NT2/D1 (cell line): ENCODE measurements around the gene DDX51.

ENCODE experiments used
- DNase-seq: peaks from one replicate; pipeline ENCODE4 v3.0.0-alpha.2; 2011; ENCODE audit warnings: low read depth, low spot score
- H3K27me3 ChIP-seq: 2 replicates; pipeline ENCODE4 v1.6.0; 2011; ENCODE audit warnings: mild to moderate bottlenecking; ENCODE audit not compliant: insufficient read length, insufficient read depth
- H3K36me3 ChIP-seq: 2 replicates; pipeline ENCODE4 v1.6.1; 2011; ENCODE audit warnings: mild to moderate bottlenecking, low read length, mixed read lengths; ENCODE audit not compliant: insufficient read depth, insufficient read length
- H3K4me1 ChIP-seq: 2 replicates; pipeline ENCODE4 v1.5.1; 2011; ENCODE audit not compliant: insufficient read depth, insufficient read length
- H3K4me3 ChIP-seq: 2 replicates; pipeline ENCODE4 v1.5.1; 2011; ENCODE audit warnings: low read depth; ENCODE audit not compliant: insufficient read length
- H3K9ac ChIP-seq: 2 replicates; pipeline ENCODE4 v1.6.0; 2011; ENCODE audit warnings: low read depth; ENCODE audit not compliant: insufficient read length
- H3K9me3 ChIP-seq: 2 replicates; pipeline ENCODE4 v1.5.1; 2011; ENCODE audit warnings: mild to moderate bottlenecking, low read length; ENCODE audit not compliant: insufficient read depth
- SUZ12 ChIP-seq: IDR thresholded peaks from 2 replicates; pipeline ENCODE4 v1.6.1; 2011; ENCODE audit not compliant: insufficient read length, insufficient read depth; ENCODE audit errors: extremely low read depth
- YY1 ChIP-seq: IDR thresholded peaks from 2 replicates; pipeline ENCODE4 v1.6.1; 2011; ENCODE audit not compliant: insufficient read length, insufficient read depth
- ZNF274 ChIP-seq: IDR thresholded peaks from 2 replicates; pipeline ENCODE4 v1.6.1; 2011; ENCODE audit warnings: mild to moderate bottlenecking, low read depth, low read length

Gene DDX51

DNA sequence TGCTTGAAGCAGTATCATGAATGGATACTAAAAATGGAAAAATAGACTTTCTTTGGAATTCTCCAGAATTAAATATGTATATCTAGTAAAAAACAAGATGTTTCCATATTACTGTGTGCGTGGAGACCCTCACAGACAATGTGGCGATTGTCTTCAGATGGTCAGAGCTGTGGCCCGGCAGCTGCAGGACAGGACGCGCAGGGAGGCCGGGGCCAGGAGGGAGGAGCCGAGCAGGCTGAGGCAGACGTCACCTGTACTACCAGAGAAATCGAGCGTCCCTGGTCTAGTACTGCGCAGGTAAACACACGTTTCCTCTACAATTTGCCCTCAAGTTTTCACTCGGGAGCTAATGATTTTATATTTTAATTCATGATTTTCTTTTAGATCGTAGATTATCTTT is 22.8 kb downstream of the DDX51 start:
- TF ChIP-seq SUZ12 (no peak), ZNF274 (no peak)
- H3K4me1 ChIP-seq = no peaks in the 10 kb centered on the region
- H3K9ac ChIP-seq = no peak overlapping the region
- no peak for DNase-seq
- no peaks in the 10 kb centered on the region; the same call in 1 of the 2 replicates for H3K9me3 ChIP-seq
- no peaks in the 10 kb centered on the region for H3K27me3 ChIP-seq
- no peak overlapping the region for H3K4me3 ChIP-seq
- H3K36me3 ChIP-seq = peaks cover 82% of the 10 kb centered on the region

DNA sequence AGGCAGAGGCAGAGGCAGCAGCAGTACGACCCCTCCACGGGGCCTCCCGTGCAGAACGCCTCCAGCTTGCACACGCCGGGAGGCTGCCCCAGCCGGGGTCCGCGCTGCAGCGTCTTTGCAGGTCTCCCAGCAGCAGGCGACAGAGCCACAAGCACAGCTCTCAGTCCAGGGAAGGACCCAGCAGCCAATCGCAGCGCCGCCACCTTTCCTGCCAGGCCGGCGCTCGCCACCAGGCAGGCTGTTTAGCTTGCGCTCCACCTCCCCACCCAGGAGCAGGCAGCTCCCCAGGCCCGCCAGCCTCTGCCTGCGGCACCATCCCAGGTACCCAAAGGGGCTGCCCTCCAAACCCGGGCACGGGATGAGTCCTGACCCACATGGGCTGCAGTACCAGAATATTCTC is 25.2 kb downstream of the DDX51 start:
- H3K4me3 ChIP-seq = no peak overlapping the region
- peaks cover 81% of the 10 kb centered on the region for H3K36me3 ChIP-seq
- no peaks in the 10 kb centered on the region for H3K9me3 ChIP-seq
- H3K27me3 ChIP-seq = no peaks in the 10 kb centered on the region
- DNase-seq = no peak
- H3K4me1 ChIP-seq = no peaks in the 10 kb centered on the region
- H3K9ac ChIP-seq = no peak overlapping the region
- no peak for TF ChIP-seq ZNF274
- no peak for TF ChIP-seq YY1
- no peak for TF ChIP-seq SUZ12

DNA sequence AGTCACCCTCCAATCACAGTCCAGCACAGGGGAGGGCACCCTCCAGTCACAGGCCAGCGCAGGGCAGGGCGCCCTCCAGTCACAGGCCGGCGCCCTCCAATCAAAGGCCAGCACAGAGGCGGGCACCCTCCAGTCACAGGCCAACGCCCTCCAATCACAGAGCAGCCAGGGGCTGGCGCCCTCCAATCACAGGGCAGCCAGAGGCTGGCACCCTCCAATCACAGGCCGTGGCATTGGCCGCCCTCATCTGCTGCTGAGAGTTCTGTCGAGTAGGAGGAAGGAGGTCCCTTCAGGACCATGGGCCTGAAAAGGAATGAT is 26.6 kb downstream of the DDX51 start:
- no peak for TF ChIP-seq SUZ12
- TF ChIP-seq YY1 = no peak
- no peak for TF ChIP-seq ZNF274
- Histone ChIP-seq H3K36me3 (peaks cover 74% of the 10 kb centered on the region), H3K9ac (no peak overlapping the region), H3K27me3 (no peaks in the 10 kb centered on the region), H3K9me3 (no peaks in the 10 kb centered on the region), H3K4me3 (no peak overlapping the region), H3K4me1 (no peaks in the 10 kb centered on the region)
- no peak for DNase-seq

DNA sequence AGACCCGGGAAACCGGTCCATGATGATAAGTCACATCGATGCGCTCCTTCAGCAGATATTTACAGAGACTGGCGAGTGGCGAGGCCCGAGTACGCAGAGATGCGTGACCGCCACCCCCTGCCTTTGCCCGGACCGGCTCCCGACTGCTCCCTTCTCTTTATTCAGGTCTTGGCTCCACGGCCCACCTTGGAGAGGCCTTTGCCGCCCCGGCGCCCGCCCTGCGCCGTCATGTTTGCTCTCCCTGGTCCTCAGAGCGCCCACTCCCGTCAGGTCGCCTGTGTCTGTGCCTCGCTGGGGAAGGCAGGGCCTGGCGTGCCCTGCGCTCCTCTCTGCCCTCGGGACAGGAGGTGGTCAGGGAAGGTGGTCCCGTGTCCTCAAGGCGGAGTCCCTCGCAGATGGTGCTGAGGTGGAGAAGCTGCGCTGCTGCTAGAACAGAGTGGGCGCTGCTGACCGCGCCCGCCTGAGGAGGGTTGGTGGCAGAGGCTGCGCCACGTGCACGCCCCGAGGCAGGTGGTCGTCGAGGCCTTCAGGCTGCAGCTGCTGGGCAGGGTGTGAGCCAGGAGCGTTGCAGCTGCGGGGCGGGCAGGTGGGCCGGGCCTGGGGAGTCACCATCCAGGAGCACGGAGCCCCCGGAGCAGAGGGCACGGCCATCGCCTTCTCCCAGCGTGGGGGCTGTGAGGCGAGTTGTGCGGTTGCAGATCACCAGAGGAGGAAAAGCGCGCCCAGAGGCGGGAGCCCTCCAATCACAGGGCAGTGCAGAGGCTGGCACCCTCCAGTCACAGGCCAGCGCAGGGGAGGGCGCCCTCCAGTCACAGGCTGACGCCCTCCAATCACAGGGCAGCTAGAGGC is 27.2 kb downstream of the DDX51 start:
- Histone ChIP-seq H3K36me3 (peaks cover 71% of the 10 kb centered on the region), H3K9ac (no peak overlapping the region), H3K27me3 (no peaks in the 10 kb centered on the region), H3K4me1 (no peaks in the 10 kb centered on the region), H3K9me3 (no peaks in the 10 kb centered on the region), H3K4me3 (no peak overlapping the region)
- DNase-seq = no peak
- TF ChIP-seq YY1 (no peak), ZNF274 (no peak), SUZ12 (no peak)

DNA sequence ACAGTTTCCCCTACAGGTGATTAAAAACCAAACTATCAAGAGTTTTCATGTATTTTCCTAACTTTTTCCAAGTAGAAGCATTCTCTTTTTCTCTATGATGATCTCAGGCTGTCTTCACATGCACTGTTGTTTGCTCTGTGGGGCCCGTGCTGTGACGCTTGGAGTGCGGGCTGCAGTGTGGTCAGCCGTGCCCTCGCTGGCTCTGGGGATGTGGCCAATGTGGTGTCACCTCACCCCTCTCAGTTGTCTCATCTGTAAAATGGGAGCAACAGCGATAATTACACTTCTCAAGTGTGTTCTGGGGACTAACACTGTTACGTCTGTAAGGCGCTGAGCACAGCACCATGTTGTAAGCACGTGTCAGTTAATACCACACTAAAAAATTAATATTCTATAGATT is 28.6 kb downstream of the DDX51 start:
- Histone ChIP-seq H3K36me3 (peaks cover 72% of the 10 kb centered on the region), H3K4me1 (no peaks in the 10 kb centered on the region), H3K27me3 (no peaks in the 10 kb centered on the region), H3K9me3 (no peaks in the 10 kb centered on the region), H3K9ac (no peak overlapping the region), H3K4me3 (no peak overlapping the region)
- DNase-seq = no peak
- TF ChIP-seq YY1 = no peak
- TF ChIP-seq SUZ12 = no peak
- TF ChIP-seq ZNF274 = no peak

DNA sequence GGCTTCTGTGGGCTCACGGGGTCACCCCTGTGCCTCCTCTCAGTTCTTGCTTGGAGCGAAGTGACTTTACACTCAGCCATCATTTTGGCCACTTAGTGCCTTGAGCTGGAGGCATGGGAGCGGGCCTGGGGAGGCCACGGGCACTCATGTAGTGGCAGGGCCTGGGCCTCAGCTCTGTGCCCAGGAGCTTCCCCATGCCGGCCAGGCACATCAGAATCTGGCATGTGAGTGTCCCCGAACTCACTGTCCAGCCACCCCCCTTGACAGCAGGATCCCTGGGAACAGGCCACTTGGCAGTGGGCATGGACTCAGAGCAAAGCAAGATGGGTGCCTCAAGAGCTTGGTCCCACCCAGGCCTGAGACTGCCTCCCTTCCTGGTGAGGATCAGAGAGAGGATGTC is 29.5 kb downstream of the DDX51 start:
- no peak overlapping the region for H3K9ac ChIP-seq
- H3K9me3 ChIP-seq = no peaks in the 10 kb centered on the region
- H3K27me3 ChIP-seq = no peaks in the 10 kb centered on the region
- no peak for DNase-seq
- TF ChIP-seq SUZ12 (no peak), ZNF274 (no peak), YY1 (no peak)
- no peaks in the 10 kb centered on the region for H3K4me1 ChIP-seq
- peaks cover 72% of the 10 kb centered on the region for H3K36me3 ChIP-seq
- no peak overlapping the region for H3K4me3 ChIP-seq

DNA sequence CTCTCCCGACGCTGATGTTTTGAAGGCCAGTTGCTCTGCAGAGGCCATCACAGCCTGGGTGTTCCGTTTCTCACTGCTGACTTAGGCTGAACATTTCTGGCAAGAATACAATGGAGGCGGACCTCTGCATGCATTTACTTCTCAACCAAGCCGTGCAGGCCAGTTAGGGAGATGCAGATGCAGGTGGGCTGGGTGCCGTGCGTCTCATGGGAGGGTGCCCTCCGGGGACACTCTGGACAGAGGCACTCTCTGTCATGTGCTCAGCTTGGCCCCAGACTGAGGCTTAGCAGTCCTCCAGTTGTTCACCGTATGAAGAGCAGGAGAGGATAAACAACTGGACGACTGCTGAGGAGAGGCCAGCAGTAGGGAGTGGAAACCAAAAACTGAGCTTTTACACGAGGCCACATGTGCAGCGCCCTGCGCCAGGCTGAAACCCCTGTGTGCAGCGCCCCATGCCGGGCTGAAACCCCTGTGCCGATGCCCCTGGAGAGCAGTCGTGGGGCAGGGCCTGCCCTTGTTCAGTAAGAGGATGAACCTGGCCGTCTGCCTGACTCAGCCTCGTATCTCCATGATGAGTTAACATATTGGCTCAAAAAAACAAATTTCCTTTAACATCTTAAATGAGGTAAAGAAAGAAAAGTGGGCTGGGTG is 32.3 kb downstream of the DDX51 start:
- TF ChIP-seq ZNF274 = no peak
- TF ChIP-seq SUZ12 = no peak
- no peak for TF ChIP-seq YY1
- Histone ChIP-seq H3K9ac (peak overlapping the region; percentile 24), H3K4me3 (no peak overlapping the region), H3K4me1 (peaks cover 4% of the 10 kb centered on the region), H3K27me3 (no peaks in the 10 kb centered on the region), H3K9me3 (no peaks in the 10 kb centered on the region), H3K36me3 (peaks cover 66% of the 10 kb centered on the region)
- no peak for DNase-seq
